ENCODE results near the gene COL25A1. TPM values are rescaled to one million over a fixed set of nuclear protein-coding genes. Genes with fewer than 3 reads are reported as not detected.

COL25A1 gene
- total RNA-seq, 1 experiment from 2014 or later: 8.8 TPM

GRCh38 chr4:109263721-109264120, 38.7 kb downstream of the COL25A1 start:
- CTCF ChIA-PET: no interaction called here

GRCh38 chr4:109256818-109257217, 45.6 kb downstream of the COL25A1 start:
- no TSS peak for BruUV-seq (replicated peaks)
- H3K9me3 ChIP-seq (ENCODE audit: low read depth, low read length, poor library complexity, severe bottlenecking): no peaks in the 10 kb centered on the region

More at GRCh38 chr4:109263721-109264120, 38.7 kb downstream of the COL25A1 start:
- Histone ChIP-seq H3K4me1 (ENCODE audit: insufficient read depth, low read length, poor library complexity, severe bottlenecking) (peaks cover 13% of the 10 kb centered on the region), H3K36me3 (ENCODE audit: insufficient read depth, low read length, poor library complexity, severe bottlenecking) (no peaks in the 10 kb centered on the region), H3K9me3 (ENCODE audit: low read depth, low read length, poor library complexity, severe bottlenecking) (no peaks in the 10 kb centered on the region), H3K27ac (ENCODE audit: low read depth, low read length, poor library complexity, severe bottlenecking) (no peak overlapping the region), H3K4me3 (ENCODE audit: low read depth, low read length, poor library complexity, severe bottlenecking) (no peak overlapping the region), H3K27me3 (replicated peaks; ENCODE audit: insufficient read depth, low read depth, low read length, poor library complexity) (no peaks in the 10 kb centered on the region)
- intact Hi-C loops (cut with micrococcal nuclease; ENCODE audit: unreplicated experiment): no loop called here
- TF ChIP-seq EZH2 (IDR thresholded peaks at IDR 0.05; ENCODE audit: borderline replicate concordance, low read depth, low read length, poor library complexity, severe bottlenecking): no peak
- TF ChIP-seq, protein P1, sequence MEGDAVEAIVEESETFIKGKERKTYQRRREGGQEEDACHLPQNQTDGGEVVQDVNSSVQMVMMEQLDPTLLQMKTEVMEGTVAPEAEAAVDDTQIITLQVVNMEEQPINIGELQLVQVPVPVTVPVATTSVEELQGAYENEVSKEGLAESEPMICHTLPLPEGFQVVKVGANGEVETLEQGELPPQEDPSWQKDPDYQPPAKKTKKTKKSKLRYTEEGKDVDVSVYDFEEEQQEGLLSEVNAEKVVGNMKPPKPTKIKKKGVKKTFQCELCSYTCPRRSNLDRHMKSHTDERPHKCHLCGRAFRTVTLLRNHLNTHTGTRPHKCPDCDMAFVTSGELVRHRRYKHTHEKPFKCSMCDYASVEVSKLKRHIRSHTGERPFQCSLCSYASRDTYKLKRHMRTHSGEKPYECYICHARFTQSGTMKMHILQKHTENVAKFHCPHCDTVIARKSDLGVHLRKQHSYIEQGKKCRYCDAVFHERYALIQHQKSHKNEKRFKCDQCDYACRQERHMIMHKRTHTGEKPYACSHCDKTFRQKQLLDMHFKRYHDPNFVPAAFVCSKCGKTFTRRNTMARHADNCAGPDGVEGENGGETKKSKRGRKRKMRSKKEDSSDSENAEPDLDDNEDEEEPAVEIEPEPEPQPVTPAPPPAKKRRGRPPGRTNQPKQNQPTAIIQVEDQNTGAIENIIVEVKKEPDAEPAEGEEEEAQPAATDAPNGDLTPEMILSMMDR (conservative IDR thresholded peaks at IDR 0.05; ENCODE audit: low read depth, low read length): no peak
- no peak for DNase-seq (ENCODE audit: low spot score)
- no TSS peak for BruUV-seq (replicated peaks)
- POLR2A ChIA-PET (ENCODE audit: low non-redundant PET): interaction anchor here (0.7 kb wide), 1 partner anchor 333 kb away, joined by 4 read pairs; no protein-coding TSS in a partner anchor

GRCh38 chr4:109254845-109255244, 47.6 kb downstream of the COL25A1 start:
- POLR2A ChIA-PET (ENCODE audit: low non-redundant PET): no interaction called here

More at GRCh38 chr4:109256818-109257217, 45.6 kb downstream of the COL25A1 start:
- Histone ChIP-seq H3K27me3 (replicated peaks; ENCODE audit: insufficient read depth, low read depth, low read length, poor library complexity) (no peaks in the 10 kb centered on the region), H3K36me3 (ENCODE audit: insufficient read depth, low read length, poor library complexity, severe bottlenecking) (no peaks in the 10 kb centered on the region), H3K4me3 (ENCODE audit: low read depth, low read length, poor library complexity, severe bottlenecking) (no peak overlapping the region), H3K27ac (ENCODE audit: low read depth, low read length, poor library complexity, severe bottlenecking) (no peak overlapping the region), H3K4me1 (ENCODE audit: insufficient read depth, low read length, poor library complexity, severe bottlenecking) (peaks cover 5% of the 10 kb centered on the region)
- ChIA-PET CTCF (no interaction called here), POLR2A (ENCODE audit: low non-redundant PET) (no interaction called here)
- no peak for DNase-seq (ENCODE audit: low spot score)
- intact Hi-C loops (cut with micrococcal nuclease; ENCODE audit: unreplicated experiment): no loop called here
- no peak for TF ChIP-seq EZH2 (IDR thresholded peaks at IDR 0.05; ENCODE audit: borderline replicate concordance, low read depth, low read length, poor library complexity, severe bottlenecking)

More at GRCh38 chr4:109254845-109255244, 47.6 kb downstream of the COL25A1 start:
- Histone ChIP-seq H3K36me3 (ENCODE audit: insufficient read depth, low read length, poor library complexity, severe bottlenecking) (no peaks in the 10 kb centered on the region), H3K4me1 (ENCODE audit: insufficient read depth, low read length, poor library complexity, severe bottlenecking) (peaks cover 5% of the 10 kb centered on the region), H3K9me3 (ENCODE audit: low read depth, low read length, poor library complexity, severe bottlenecking) (no peaks in the 10 kb centered on the region), H3K27me3 (replicated peaks; ENCODE audit: insufficient read depth, low read depth, low read length, poor library complexity) (no peaks in the 10 kb centered on the region), H3K4me3 (ENCODE audit: low read depth, low read length, poor library complexity, severe bottlenecking) (no peak overlapping the region), H3K27ac (ENCODE audit: low read depth, low read length, poor library complexity, severe bottlenecking) (no peak overlapping the region)
- BruUV-seq (replicated peaks): no TSS peak
- intact Hi-C loops (cut with micrococcal nuclease; ENCODE audit: unreplicated experiment): no loop called here
- TF ChIP-seq, protein P1 (conservative IDR thresholded peaks at IDR 0.05; ENCODE audit: low read depth, low read length): no peak
- no peak for TF ChIP-seq EZH2 (IDR thresholded peaks at IDR 0.05; ENCODE audit: borderline replicate concordance, low read depth, low read length, poor library complexity, severe bottlenecking)
- no peak for DNase-seq (ENCODE audit: low spot score)
- CTCF ChIA-PET: no interaction called here
